Measurements from ENCODE around the gene ATXN1.

GRCh38 chr6:16504609-16505008, 256.7 kb downstream of the ATXN1 start:
- TF ChIP-seq GATA2 (IDR thresholded peaks at IDR 0.05; ENCODE audit: low read depth, low read length) (no peak), GATA3 (IDR thresholded peaks at IDR 0.05; ENCODE audit: low read depth, low read length) (no peak)
